Eye (tissue), 1 donor: ENCODE data around the gene SAG.
"Not testable (repeated sequence)": the region's sequence is repeated elsewhere in the genome, so short reads cannot be mapped to it uniquely, and the experiment has no call there.

Experiments
- DNase-seq: peaks from one replicate; pipeline ENCODE4 v3.0.0-alpha.2; 2015

Gene SAG

GRCh38 chr2:233358335-233358734, 50.7 kb downstream of the SAG start:
- DNase-seq = no peak

- no peak for DNase-seq
Observed at GRCh38 chr2:233358947-233359346, 51.3 kb downstream of the SAG start.

GRCh38 chr2:233359823-233360222, 52.2 kb downstream of the SAG start:
- DNase-seq = no peak

GRCh38 chr2:233360771-233361176, 53.2 kb downstream of the SAG start:
- DNase-seq = no peak

- DNase-seq = no peak
Observed at GRCh38 chr2:233361297-233361696, 53.7 kb downstream of the SAG start.

GRCh38 chr2:233362742-233363141, 55.1 kb downstream of the SAG start:
- DNase-seq = no peak

- DNase-seq = no peak
Observed at GRCh38 chr2:233363744-233364235, 56.2 kb downstream of the SAG start.

- DNase-seq = no peak
Observed at GRCh38 chr2:233365861-233366520, 58.4 kb downstream of the SAG start.

- DNase-seq = no peak
Observed at GRCh38 chr2:233367586-233367985, 60.0 kb downstream of the SAG start.

GRCh38 chr2:233368756-233369155, 61.1 kb downstream of the SAG start:
- no peak for DNase-seq

GRCh38 chr2:233369462-233369861, 61.8 kb downstream of the SAG start:
- DNase-seq = no peak

- no peak for DNase-seq
Observed at GRCh38 chr2:233369897-233370685, 62.5 kb downstream of the SAG start.

- no peak for DNase-seq
Observed at GRCh38 chr2:233371641-233372040, 64.0 kb downstream of the SAG start.

- DNase-seq = no peak
Observed at GRCh38 chr2:233372855-233373254, 65.2 kb downstream of the SAG start.

GRCh38 chr2:233373316-233373715, 65.7 kb downstream of the SAG start:
- no peak for DNase-seq

- DNase-seq = not testable (repeated sequence)
Observed at GRCh38 chr2:233374776-233375175, 67.2 kb downstream of the SAG start.

GRCh38 chr2:233375490-233376314, 68.1 kb downstream of the SAG start:
- no peak for DNase-seq

GRCh38 chr2:233379034-233379433, 71.4 kb downstream of the SAG start:
- no peak for DNase-seq

- DNase-seq = no peak
Observed at GRCh38 chr2:233379441-233379840, 71.8 kb downstream of the SAG start.

- peak; percentile 63 for DNase-seq
Observed at GRCh38 chr2:233380132-233380895, 72.7 kb downstream of the SAG start.

- no peak for DNase-seq
Observed at GRCh38 chr2:233380995-233381637, 73.5 kb downstream of the SAG start.

- no peak for DNase-seq
Observed at GRCh38 chr2:233381638-233381995, 74.0 kb downstream of the SAG start.
